Muscle layer of colon (tissue), 2 donors: Measurements from ENCODE around the gene COL27A1.

Source experiments
- H3K27ac ChIP-seq: one replicate; pipeline ENCODE4 v1.7.0; 2013; ENCODE audit warnings: low read depth, mild to moderate bottlenecking, low read length, moderate library complexity
- H3K27me3 ChIP-seq, 2 donors: one replicate each; pipeline ENCODE4 v1.7.0; 2013; ENCODE audit warnings: low read length in 2 of 2, mild to moderate bottlenecking in 2 of 2; ENCODE audit not compliant: insufficient read depth in 2 of 2, control insufficient read depth in 1 of 2
- H3K36me3 ChIP-seq: one replicate; pipeline ENCODE4 v1.7.0; 2013; ENCODE audit warnings: mild to moderate bottlenecking, low read length; ENCODE audit not compliant: insufficient read depth
- H3K4me1 ChIP-seq: one replicate; pipeline ENCODE4 v1.7.0; 2013; ENCODE audit warnings: mild to moderate bottlenecking, low read length; ENCODE audit not compliant: insufficient read depth
- H3K4me3 ChIP-seq, 2 donors: one replicate each; pipeline ENCODE4 v1.7.0; 2013; ENCODE audit warnings: low read length in 2 of 2, low read depth in 1 of 2, mild to moderate bottlenecking in 1 of 2, moderate library complexity in 1 of 2
- H3K9ac ChIP-seq: one replicate; pipeline ENCODE4 v1.7.0; 2013; ENCODE audit warnings: low read length
- H3K9me3 ChIP-seq: one replicate; pipeline ENCODE4 v1.7.0; 2013; ENCODE audit warnings: mild to moderate bottlenecking, low read length
- donor health status: abdominal sarcoma.
- donor health status: Adenocarcinoma of cecum.

Gene COL27A1

DNA sequence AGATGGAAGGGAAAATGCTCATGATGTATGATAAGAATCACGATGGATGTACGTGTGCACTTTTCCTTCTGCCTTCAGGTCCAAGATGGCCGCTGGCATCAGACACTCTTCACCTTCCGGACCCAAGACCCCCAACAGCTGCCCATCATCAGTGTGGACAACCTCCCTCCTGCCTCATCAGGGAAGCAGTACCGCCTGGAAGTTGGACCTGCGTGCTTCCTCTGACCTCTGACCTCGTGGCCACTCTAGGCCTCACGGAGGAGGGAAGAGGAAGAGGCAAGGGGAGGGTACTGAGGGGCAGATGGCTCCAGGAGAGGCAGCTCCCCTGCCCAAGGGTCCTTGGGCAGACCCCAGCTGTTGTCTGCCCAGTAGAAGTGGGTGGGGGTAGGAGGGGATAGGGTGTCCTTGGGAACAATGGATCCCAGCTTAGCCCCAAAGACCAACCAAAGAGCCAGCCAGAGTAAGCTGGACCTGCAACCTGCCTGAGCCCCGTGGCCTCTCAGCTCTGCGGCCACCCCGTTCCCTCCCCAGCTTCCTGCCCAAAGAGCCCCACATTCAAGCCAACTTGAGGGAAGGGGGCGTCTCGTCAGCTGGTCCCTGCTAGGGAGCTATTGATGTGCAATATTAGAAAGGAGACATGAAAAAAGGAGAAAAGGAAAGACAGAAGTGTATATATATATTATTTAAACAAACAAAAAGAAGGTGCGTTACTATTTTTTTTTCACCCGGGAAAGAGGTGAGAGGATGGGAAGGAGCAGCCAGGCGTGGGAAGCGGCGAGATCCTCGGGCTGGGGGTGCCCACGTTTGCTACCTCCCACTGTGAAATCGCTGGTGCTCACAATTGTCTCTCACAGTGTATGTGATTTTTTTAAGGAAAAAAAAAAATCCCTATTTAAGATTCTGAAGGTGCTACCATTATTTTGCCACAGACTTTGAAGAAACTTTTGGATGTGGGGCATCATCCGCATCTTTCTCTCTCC is 155.4 kb downstream of the COL27A1 start:
- Histone ChIP-seq H3K9ac (no peak overlapping the region), H3K9me3 (no peaks in the 10 kb centered on the region), H3K4me1 (peaks cover 3% of the 10 kb centered on the region), H3K36me3 (no peaks in the 10 kb centered on the region), H3K27me3 (no peaks in the 10 kb centered on the region), H3K4me3 (no peak overlapping the region), H3K27ac (no peak overlapping the region)

DNA sequence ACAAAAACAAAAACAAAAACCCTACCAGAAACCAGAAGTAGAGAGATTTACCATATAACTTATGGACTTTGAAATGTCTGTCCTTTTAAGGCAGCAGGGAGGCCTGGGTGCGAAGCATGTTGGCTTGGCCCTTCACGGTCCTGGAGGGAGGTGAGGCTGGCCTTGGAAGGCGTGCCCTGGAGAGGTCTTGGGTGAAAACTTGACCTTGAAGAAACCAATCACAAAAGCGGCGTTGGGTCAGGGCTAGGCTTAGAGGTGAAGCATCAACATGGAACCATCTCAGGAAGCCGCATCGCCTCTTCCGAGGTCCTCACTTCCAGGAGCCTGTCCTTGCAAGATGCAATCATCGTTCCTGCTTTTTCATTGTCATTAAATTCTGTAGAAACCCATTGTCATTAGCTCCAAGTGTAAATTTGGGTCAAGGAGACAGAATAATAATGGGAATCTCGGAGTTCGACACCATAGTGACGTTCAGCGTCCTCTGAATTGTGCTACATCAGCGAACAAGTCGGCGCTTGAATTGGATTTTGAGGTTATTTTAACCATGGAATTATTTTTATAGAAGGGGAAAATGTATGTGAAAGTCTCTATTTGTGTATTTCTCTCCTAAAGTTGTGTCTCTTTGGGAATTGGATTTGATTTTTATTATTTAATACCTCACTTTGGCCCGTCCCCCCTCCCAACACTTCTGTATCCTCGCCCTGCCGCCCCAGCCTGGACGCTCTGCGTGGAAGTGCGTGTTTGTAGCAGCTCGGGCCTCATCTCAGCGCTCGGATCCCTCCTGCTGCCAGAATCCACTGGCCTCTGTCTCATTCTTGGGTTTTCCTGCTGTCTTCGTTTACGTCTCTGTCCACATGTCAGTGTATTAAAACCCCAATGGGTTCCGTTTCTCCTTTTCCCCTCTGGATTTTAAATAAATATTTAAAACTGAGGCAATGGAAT is 156.5 kb downstream of the COL27A1 start:
- H3K4me3 ChIP-seq = no peak overlapping the region
- no peak overlapping the region for H3K9ac ChIP-seq
- H3K27me3 ChIP-seq = no peaks in the 10 kb centered on the region
- H3K4me1 ChIP-seq = no peaks in the 10 kb centered on the region
- no peaks in the 10 kb centered on the region for H3K9me3 ChIP-seq
- H3K27ac ChIP-seq = no peak overlapping the region
- no peaks in the 10 kb centered on the region for H3K36me3 ChIP-seq

DNA sequence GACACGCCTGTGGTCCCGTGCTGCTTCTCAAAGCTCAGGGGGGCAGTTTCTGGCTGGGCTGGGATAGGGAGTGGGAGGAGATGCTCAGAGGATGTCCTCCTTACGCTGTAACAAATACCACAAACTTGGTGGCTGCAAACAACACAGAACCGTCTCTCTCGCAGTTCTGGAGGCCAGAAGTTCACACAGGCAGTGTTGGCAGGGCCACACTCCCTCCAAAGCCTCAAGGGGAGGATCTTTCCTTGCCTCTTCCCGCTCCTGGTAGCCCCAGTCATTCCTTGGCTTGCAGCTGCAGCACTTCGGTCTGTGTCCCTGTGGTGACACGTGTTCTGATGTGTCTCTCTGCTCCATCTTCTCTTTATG is 157.2 kb downstream of the COL27A1 start:
- Histone ChIP-seq H3K27ac (no peak overlapping the region), H3K4me3 (no peak overlapping the region), H3K36me3 (no peaks in the 10 kb centered on the region), H3K9ac (no peak overlapping the region), H3K4me1 (no peaks in the 10 kb centered on the region), H3K27me3 (no peaks in the 10 kb centered on the region), H3K9me3 (no peaks in the 10 kb centered on the region)

DNA sequence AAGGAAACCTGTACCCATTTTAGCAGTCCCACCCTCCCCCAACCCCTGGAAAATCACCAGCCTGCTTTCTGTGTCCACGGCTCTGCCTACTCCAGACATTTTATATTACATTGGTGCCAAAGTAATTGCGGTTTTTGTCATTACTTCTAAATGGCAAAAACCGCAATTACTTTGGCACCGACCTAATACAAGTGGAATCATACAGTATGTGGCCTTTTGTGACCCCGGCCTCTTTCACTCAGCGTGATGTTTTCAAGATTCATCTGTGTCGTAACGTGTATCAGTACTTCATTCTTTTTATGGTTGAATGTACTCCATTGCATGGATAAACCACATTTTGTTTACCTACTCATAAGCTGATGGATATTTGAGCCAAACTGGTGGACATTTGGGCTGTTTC is 157.8 kb downstream of the COL27A1 start:
- H3K4me1 ChIP-seq = no peaks in the 10 kb centered on the region
- H3K27me3 ChIP-seq = no peaks in the 10 kb centered on the region
- H3K9me3 ChIP-seq = no peaks in the 10 kb centered on the region
- H3K4me3 ChIP-seq = no peak overlapping the region
- H3K27ac ChIP-seq = no peak overlapping the region
- H3K36me3 ChIP-seq = no peaks in the 10 kb centered on the region
- no peak overlapping the region for H3K9ac ChIP-seq

DNA sequence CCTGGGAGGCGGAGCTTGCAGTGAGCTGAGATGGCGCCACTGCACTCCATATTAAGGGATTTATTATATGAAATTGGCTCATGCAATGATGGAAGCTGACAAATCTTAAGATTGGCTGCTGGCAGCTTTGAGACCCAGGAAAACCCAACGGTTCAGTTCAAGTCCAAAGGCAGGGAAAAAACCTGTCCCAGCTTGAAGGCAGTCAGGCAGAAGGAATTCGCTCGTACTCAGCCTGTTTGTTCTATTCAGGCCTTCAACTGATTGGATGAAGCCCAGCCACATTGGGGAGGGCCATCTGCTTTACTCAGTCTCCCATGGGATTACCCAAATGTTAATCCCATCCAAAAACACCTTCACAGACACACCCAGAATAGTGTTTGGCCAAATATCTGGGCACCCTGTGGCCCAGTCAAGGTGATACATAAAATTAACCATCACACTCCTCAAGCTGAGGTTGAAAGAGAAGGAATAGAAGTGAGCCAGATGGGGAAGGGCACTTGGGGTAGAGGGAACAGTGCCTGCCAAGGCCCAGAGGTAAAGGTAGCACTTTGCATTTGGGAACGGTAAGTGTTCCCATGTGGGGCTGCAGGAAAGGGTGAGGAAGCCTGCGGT is 159.0 kb downstream of the COL27A1 start:
- H3K27ac ChIP-seq = no peak overlapping the region
- no peak overlapping the region for H3K4me3 ChIP-seq
- H3K27me3 ChIP-seq = no peaks in the 10 kb centered on the region
- no peaks in the 10 kb centered on the region for H3K9me3 ChIP-seq
- no peak overlapping the region for H3K9ac ChIP-seq
- H3K36me3 ChIP-seq = no peaks in the 10 kb centered on the region
- H3K4me1 ChIP-seq = no peaks in the 10 kb centered on the region

DNA sequence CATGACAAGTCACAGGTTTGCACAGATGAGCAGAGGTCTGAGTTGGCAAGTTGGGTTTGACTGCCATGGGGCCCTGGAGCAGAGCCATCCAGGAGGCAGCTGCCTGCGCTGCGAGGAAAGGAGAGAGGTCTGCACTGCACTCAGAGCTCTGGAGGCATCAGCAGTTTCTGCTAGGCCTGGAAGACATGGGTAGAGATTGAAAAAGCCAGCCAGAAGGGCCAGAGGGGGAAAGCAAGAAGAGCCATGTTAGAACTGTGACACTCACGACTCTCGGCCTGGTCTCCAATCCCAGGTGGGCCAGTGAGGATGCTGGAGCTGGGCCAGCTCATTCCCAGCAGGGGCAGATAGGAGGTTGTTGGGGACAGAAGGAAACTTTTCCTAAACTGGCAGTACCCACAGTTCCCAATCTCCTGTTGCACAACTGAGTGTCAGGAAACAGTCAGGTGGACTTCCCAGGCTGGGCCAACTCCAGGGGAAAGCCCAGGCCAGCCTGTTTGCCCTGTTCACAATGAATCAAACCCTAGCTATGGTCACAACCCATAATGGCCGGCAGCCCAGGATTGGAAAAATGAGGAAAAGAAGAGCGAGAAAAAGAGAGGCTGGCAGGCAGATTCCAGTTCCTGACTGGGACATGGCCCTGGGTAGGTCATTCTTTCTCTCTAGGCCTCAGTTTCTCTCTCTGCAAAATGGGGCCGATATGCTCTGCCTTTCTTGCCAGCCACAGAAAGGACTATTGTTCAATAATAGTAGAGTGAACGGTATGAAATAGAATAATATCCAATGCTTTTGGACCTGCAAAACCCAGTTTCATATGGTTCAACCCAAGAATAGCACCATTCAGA is 159.8 kb downstream of the COL27A1 start:
- H3K27ac ChIP-seq = no peak overlapping the region
- H3K27me3 ChIP-seq = no peaks in the 10 kb centered on the region
- no peaks in the 10 kb centered on the region for H3K36me3 ChIP-seq
- H3K9me3 ChIP-seq = no peaks in the 10 kb centered on the region
- H3K4me1 ChIP-seq = no peaks in the 10 kb centered on the region
- no peak overlapping the region for H3K9ac ChIP-seq
- no peak overlapping the region for H3K4me3 ChIP-seq

DNA sequence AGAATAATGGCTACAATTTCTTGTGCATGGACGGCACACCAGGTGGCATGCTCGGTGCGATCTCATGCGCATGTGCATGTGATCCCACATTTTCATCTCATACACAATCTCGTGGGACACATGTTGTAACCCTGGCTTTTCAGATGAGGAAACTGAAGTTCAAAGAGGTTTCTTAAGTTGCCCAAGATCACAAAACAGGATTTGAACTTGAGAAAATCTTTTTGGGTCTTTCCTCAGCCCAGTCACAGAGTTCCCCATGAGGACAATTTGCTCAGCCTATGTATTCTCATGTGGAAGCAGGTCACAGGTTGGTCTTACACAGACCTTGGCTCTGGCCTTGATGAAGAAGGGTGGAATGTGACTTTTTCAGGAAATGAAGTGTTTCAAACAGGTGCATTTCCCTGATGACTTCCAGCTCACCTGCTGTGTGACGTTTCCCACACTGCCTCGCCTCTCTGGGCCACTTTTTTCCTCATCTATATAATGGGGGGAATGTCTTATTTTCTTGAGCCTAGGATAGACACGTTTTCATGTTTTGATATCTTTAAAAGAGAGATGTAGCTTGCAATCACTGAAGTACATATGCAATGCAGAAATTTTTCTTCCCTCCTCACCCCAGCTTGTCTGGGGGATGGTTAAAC is 160.5 kb downstream of the COL27A1 start:
- Histone ChIP-seq H3K4me3 (no peak overlapping the region), H3K27ac (no peak overlapping the region), H3K27me3 (no peaks in the 10 kb centered on the region), H3K36me3 (no peaks in the 10 kb centered on the region), H3K9ac (no peak overlapping the region), H3K4me1 (no peaks in the 10 kb centered on the region), H3K9me3 (no peaks in the 10 kb centered on the region)

DNA sequence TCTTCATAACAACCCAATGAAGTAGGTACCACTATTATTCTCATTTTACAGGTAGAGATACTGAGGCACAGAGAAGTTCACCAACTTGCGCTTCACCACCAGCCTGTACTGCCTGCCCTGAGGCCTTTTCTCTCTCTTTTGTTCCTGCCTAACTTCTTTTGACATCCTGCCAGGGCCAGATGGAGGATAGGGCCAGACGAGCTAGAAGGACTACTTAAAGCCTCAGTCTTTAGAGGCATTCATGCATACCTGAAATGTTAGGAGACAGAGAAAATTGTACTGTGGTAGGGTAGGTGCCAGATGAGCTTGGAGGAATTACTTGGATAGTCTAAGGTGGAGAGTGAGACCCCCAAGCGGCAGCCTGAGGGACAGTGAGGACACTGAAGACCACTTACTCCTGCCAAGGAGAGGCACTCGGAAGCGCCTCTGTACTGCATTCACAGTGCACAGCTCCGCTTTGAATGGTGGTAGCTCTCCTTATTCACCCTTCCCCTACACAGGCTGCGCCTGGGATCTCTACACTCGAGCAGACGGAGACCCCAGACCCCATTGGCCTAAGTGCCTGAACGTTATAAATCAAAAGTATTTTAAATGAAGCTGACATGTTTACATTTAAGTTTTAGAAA is 161.4 kb downstream of the COL27A1 start:
- Histone ChIP-seq H3K27me3 (no peaks in the 10 kb centered on the region), H3K9me3 (no peaks in the 10 kb centered on the region), H3K27ac (no peak overlapping the region), H3K9ac (no peak overlapping the region), H3K4me1 (no peaks in the 10 kb centered on the region), H3K4me3 (no peak overlapping the region), H3K36me3 (no peaks in the 10 kb centered on the region)

DNA sequence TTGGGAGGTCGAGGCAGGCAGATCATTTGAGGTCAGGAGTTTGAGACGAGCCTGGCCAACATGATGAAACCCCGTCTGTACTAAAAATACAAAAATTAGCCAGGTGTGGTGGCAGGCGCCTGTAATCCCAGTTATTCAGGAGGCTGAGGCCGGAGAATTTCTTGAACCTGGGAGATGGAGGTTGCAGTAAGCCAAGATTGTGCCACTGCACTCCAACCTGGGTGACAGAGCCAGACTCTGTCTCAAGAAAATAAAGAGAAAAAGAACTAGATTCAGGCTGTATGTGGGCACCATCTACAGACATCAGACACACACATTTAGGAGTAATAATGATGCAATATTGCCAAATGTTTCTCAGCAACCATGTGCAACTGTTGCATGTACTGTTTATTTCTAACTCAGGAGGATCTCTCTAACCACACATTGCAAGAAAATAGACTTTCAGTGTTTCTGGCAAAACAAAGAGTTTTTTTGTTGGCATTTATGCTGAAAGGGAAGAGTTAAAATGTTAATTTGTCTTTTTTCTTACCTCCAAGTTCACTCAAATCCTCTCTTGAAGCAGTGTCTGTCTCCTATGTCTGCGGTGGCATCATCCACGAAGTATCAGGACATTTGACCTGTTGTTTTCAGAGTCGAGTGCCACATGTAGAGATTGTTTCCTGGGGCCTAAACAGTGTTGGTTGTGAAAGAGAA is 162.5 kb downstream of the COL27A1 start:
- no peaks in the 10 kb centered on the region for H3K4me1 ChIP-seq
- no peak overlapping the region for H3K27ac ChIP-seq
- no peaks in the 10 kb centered on the region for H3K36me3 ChIP-seq
- no peaks in the 10 kb centered on the region for H3K9me3 ChIP-seq
- H3K27me3 ChIP-seq = no peaks in the 10 kb centered on the region
- H3K9ac ChIP-seq = no peak overlapping the region
- no peak overlapping the region for H3K4me3 ChIP-seq

DNA sequence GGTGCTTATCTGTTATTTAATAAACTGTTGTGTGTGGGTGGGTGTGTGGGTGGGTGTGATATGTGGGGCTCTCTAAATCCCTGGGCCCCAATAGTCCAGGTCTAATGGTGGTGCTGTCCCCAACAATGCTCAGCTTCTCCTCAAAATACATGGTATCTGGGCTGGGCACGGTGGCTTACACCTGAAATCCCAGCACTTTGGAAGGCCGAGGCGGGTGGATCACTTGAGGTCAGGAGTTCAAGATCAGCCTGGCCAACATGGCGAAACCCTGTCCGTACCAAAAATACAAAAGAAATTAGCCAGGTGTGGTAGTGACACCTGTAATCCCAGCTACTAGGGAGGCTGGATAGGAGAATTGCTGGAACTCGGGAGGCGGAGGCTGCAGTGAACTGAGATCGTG is 163.1 kb downstream of the COL27A1 start:
- Histone ChIP-seq H3K4me3 (no peak overlapping the region), H3K36me3 (no peaks in the 10 kb centered on the region), H3K27me3 (no peaks in the 10 kb centered on the region), H3K27ac (no peak overlapping the region), H3K9ac (no peak overlapping the region), H3K9me3 (no peaks in the 10 kb centered on the region), H3K4me1 (no peaks in the 10 kb centered on the region)
